HG02840 (cell line): ENCODE results near the gene DDAH1.

ENCODE experiments used
- ATAC-seq: cut with Tn5 transposase; IDR thresholded peaks from one replicate; pipeline ENCODE4 v1.9.1; 2021; ENCODE audit warnings: mild to moderate bottlenecking, moderate library complexity, moderate number of reproducible peaks; ENCODE audit not compliant: unreplicated experiment, low FRiP score

DDAH1 gene

GRCh38 chr1:85404408-85404807, 60.6 kb downstream of the DDAH1 start:
- ATAC-seq: no peak

- ATAC-seq: no peak
Observed at GRCh38 chr1:85398391-85399064, 66.4 kb downstream of the DDAH1 start.

- no peak for ATAC-seq
Observed at GRCh38 chr1:85397490-85398032, 67.4 kb downstream of the DDAH1 start.

GRCh38 chr1:85396194-85396593, 68.8 kb downstream of the DDAH1 start:
- no peak for ATAC-seq

- ATAC-seq: no peak
Observed at GRCh38 chr1:85394130-85394529, 70.8 kb downstream of the DDAH1 start.

GRCh38 chr1:85393490-85393889, 71.5 kb downstream of the DDAH1 start:
- ATAC-seq: no peak

GRCh38 chr1:85388416-85388815, 76.5 kb downstream of the DDAH1 start:
- no peak for ATAC-seq

GRCh38 chr1:85387781-85388180, 77.2 kb downstream of the DDAH1 start:
- ATAC-seq: no peak

GRCh38 chr1:85386068-85386722, 78.8 kb downstream of the DDAH1 start:
- ATAC-seq: no peak

GRCh38 chr1:85379203-85380136, 85.5 kb downstream of the DDAH1 start:
- ATAC-seq: no peak

GRCh38 chr1:85378534-85378933, 86.4 kb downstream of the DDAH1 start:
- ATAC-seq: no peak

GRCh38 chr1:85376356-85376755, 88.6 kb downstream of the DDAH1 start:
- no peak for ATAC-seq

- ATAC-seq: no peak
Observed at GRCh38 chr1:85375493-85375892, 89.5 kb downstream of the DDAH1 start.

GRCh38 chr1:85374160-85374559, 90.8 kb downstream of the DDAH1 start:
- ATAC-seq: no peak

GRCh38 chr1:85373378-85373708, 91.6 kb downstream of the DDAH1 start:
- no peak for ATAC-seq

- ATAC-seq: no peak
Observed at GRCh38 chr1:85372683-85373377, 92.1 kb downstream of the DDAH1 start.

GRCh38 chr1:85371021-85371420, 93.9 kb downstream of the DDAH1 start:
- no peak for ATAC-seq

GRCh38 chr1:85368073-85368770, 96.7 kb downstream of the DDAH1 start:
- no peak for ATAC-seq

- ATAC-seq: no peak
Observed at GRCh38 chr1:85366391-85367170, 98.4 kb downstream of the DDAH1 start.
